Kidney (tissue), 14 donors: ENCODE results near the gene CEP112. TPM values are rescaled to one million over a fixed set of nuclear protein-coding genes. Genes with fewer than 3 reads are reported as not detected.

Experiments used
- DNase-seq, 5 donors: peaks; one replicate each; pipeline ENCODE4 v3.0.0-alpha.2; 2013 to 2020
- FAIRE-seq: peaks from 2 replicates; lab custom pipeline; 2012; peaks lifted over from hg19 to GRCh38; lab: Jason Lieb, UNC
- H3K27ac ChIP-seq, 2 donors: one replicate each; pipeline ENCODE4 v1.7.0; 2013; ENCODE audit warnings: low read depth in 2 of 2, low read length in 2 of 2, inconsistent platforms in 1 of 2
- H3K27me3 ChIP-seq: one replicate; pipeline ENCODE4 v1.7.1; 2013; ENCODE audit warnings: low read length, inconsistent platforms; ENCODE audit not compliant: control insufficient read depth, insufficient read depth
- H3K36me3 ChIP-seq, 3 donors: one replicate each; pipeline versions ENCODE4 v1.7.0 to v1.7.1; 2013; ENCODE audit warnings: low read length in 3 of 3, control low read depth in 1 of 3, inconsistent platforms in 1 of 3; ENCODE audit not compliant: insufficient read depth in 3 of 3, control insufficient read depth in 2 of 3
- H3K4me1 ChIP-seq, 3 donors: one replicate each; pipeline versions ENCODE4 v1.7.0 to v1.7.1; 2013; ENCODE audit warnings: low read length in 3 of 3, inconsistent platforms in 1 of 3, low read depth in 1 of 3; ENCODE audit not compliant: control insufficient read depth in 2 of 3, insufficient read depth in 2 of 3
- H3K4me3 ChIP-seq, 3 donors: one replicate each; pipeline versions ENCODE4 v1.7.0 to v1.8.1; 2013; ENCODE audit warnings: low read length in 3 of 3, control low read depth in 1 of 3, inconsistent platforms in 1 of 3
- H3K9ac ChIP-seq, 3 donors: one replicate each; pipeline versions ENCODE4 v1.7.0 to v1.7.1; 2013; ENCODE audit warnings: low read length in 3 of 3, control low read depth in 1 of 3, inconsistent platforms in 1 of 3
- H3K9me3 ChIP-seq, 3 donors: one replicate each; pipeline versions ENCODE4 v1.7.0 to v1.7.1; 2013; ENCODE audit warnings: low read length in 3 of 3, control low read depth in 1 of 3, inconsistent platforms in 1 of 3; ENCODE audit not compliant: control insufficient read depth in 2 of 3, insufficient read depth in 1 of 3
- CTCF ChIP-seq: IDR thresholded peaks from 3 replicates; pipeline ENCODE4 v1.5.1; 2012; ENCODE audit warnings: mild to moderate bottlenecking, moderate library complexity, borderline replicate concordance; ENCODE audit not compliant: insufficient read depth; ENCODE audit errors: extremely low read depth
- intact Hi-C: fragments of 100-400 bp; cut with DNase I; formaldehyde crosslinking; loops from one replicate; pipeline ENCODE4 v1.11.1; 2022
- polyA plus RNA-seq: library from polyadenylated mRNA; stranded (reverse); fragments of 350-450 nt; fragmentation: Illumina TruSeq; extraction: RNeasy Lipid Tissue Mini Kit (QIAGEN cat#74804); gene quantifications from one replicate; pipeline ENCODE4 v1.2.3, GENCODE V29; 2014; ENCODE audit warnings: low read depth, low replicate concordance; ENCODE audit not compliant: insufficient read depth
- total RNA-seq: library from RNA; stranded (reverse); fragmentation: NEBNext Ultra II Directional; extraction: Animal tissue kit (Norgen Biotek cat#: 25700); gene quantifications from one replicate; pipeline ENCODE4 v1.2.1, GENCODE V29; 2021
- donor health status: control.
- donor health status: control.
- donor health status: control.
- donor health status: control.
- donor health status: control.
- donor health status: DM: yes; HTN: yes; CAD: no.
- donor health status: Normal renal cell carcinoma (clear cell type).

The CEP112 gene
- total and polyA plus RNA-seq, 2 donors from 2014 or later: 17.0 to 27.4 TPM

GRCh38 chr17:65637786-65638185 lies 554.1 kb downstream of the CEP112 start:
- intact Hi-C loops: no loop called here
- no peak for TF ChIP-seq CTCF
- no peak for DNase-seq
- Histone ChIP-seq H3K4me1 (no peaks in the 10 kb centered on the region), H3K9me3 (no peaks in the 10 kb centered on the region), H3K9ac (no peak overlapping the region), H3K4me3 (no peak overlapping the region), H3K27ac (no peak overlapping the region), H3K27me3 (no peaks in the 10 kb centered on the region), H3K36me3 (no peaks in the 10 kb centered on the region)
- no peak for FAIRE-seq

- H3K4me3 ChIP-seq: no peak overlapping the region
- DNase-seq (no peak), FAIRE-seq (no peak)
- H3K27me3 ChIP-seq: no peaks in the 10 kb centered on the region
- H3K27ac ChIP-seq: no peak overlapping the region
- no peak overlapping the region for H3K9ac ChIP-seq
- no peaks in the 10 kb centered on the region for H3K4me1 ChIP-seq
- no peaks in the 10 kb centered on the region for H3K9me3 ChIP-seq
- H3K36me3 ChIP-seq: no peaks in the 10 kb centered on the region
- intact Hi-C loops: no loop called here
- no peak for TF ChIP-seq CTCF
Measured at GRCh38 chr17:65634533-65634932, 557.4 kb downstream of the CEP112 start.

GRCh38 chr17:65633988-65634387 lies 557.9 kb downstream of the CEP112 start:
- intact Hi-C loops: no loop called here
- Histone ChIP-seq H3K4me1 (no peaks in the 10 kb centered on the region), H3K27me3 (no peaks in the 10 kb centered on the region), H3K27ac (no peak overlapping the region), H3K4me3 (no peak overlapping the region), H3K36me3 (no peaks in the 10 kb centered on the region), H3K9me3 (no peaks in the 10 kb centered on the region), H3K9ac (no peak overlapping the region)
- no peak for FAIRE-seq
- TF ChIP-seq CTCF: no peak
- DNase-seq: no peak
